Neural cell (in vitro differentiated cells): Measurements from ENCODE around the gene DEFB128. TPM values are rescaled to one million over a fixed set of nuclear protein-coding genes. Genes with fewer than 3 reads are reported as not detected.

Source experiments
- H2AFZ ChIP-seq: fragments of 200-600, 300-800 bp; sonication (generic), shearing (Covaris generic); 2 replicates; pipeline ENCODE4 v1.6.0; 2014; ENCODE audit warnings: low read depth, mild to moderate bottlenecking, antibody characterized with exemption, low read length, moderate library complexity
- H3F3A ChIP-seq: fragments of 200-600 bp; shearing (Covaris generic); 2 replicates; pipeline ENCODE4 v1.6.1; 2016; ENCODE audit warnings: mild to moderate bottlenecking, moderate library complexity, mixed read lengths, antibody characterized with exemption, low read length; ENCODE audit not compliant: insufficient read depth, poor library complexity, severe bottlenecking
- H3K27ac ChIP-seq: fragments of 200-600, 300-800 bp; sonication (generic), shearing (Covaris generic); 2 replicates; pipeline ENCODE4 v1.5.1; 2014; ENCODE audit warnings: mild to moderate bottlenecking, low read length, moderate library complexity
- H3K27me3 ChIP-seq: fragments of 300-800, 200-600 bp; sonication (generic), shearing (Covaris generic); 2 replicates; pipeline ENCODE4 v1.6.0; 2014; ENCODE audit warnings: mild to moderate bottlenecking, low read depth, low read length, moderate library complexity; ENCODE audit not compliant: insufficient read depth
- H3K36me3 ChIP-seq: fragments of 300-800, 200-600 bp; sonication (generic), shearing (Covaris generic); 2 replicates; pipeline ENCODE4 v1.5.1; 2014; ENCODE audit warnings: mild to moderate bottlenecking, antibody characterized with exemption, low read length, moderate library complexity; ENCODE audit not compliant: insufficient read depth
- H3K4me2 ChIP-seq: fragments of 300-800, 200-600 bp; sonication (generic), shearing (Covaris generic); 2 replicates; pipeline ENCODE4 v1.6.0; 2014; ENCODE audit warnings: mild to moderate bottlenecking, low read length
- H3K4me3 ChIP-seq: fragments of 300-800, 200-600 bp; sonication (generic), shearing (Covaris generic); 2 replicates; pipeline ENCODE4 v1.5.1; 2014; ENCODE audit warnings: mild to moderate bottlenecking, low read length, moderate library complexity
- H3K79me2 ChIP-seq: fragments of 200-600 bp; shearing (Covaris generic); replicated peaks from 2 replicates; pipeline ENCODE4 v1.6.0; 2014; ENCODE audit warnings: mild to moderate bottlenecking, low read length, moderate library complexity; ENCODE audit not compliant: insufficient read depth
- H3K9ac ChIP-seq: fragments of 300-800, 200-600 bp; sonication (generic), shearing (Covaris generic); 2 replicates; pipeline ENCODE4 v1.6.1; 2016; ENCODE audit warnings: mild to moderate bottlenecking, low read length, mixed read lengths
- H3K9me2 ChIP-seq: fragments of 200-600 bp; shearing (Covaris generic); 2 replicates; pipeline ENCODE4 v1.6.1; 2016; ENCODE audit warnings: mild to moderate bottlenecking, low read length, mixed read lengths; ENCODE audit not compliant: insufficient read depth
- H3K9me3 ChIP-seq: fragments of 200-600, 300-800 bp; sonication (generic), shearing (Covaris generic); 2 replicates; pipeline ENCODE4 v1.6.1; 2016; ENCODE audit warnings: mild to moderate bottlenecking, mixed run types, low read length, moderate library complexity, mixed read lengths
- H4K20me1 ChIP-seq: fragments of 200-600 bp; shearing (Covaris generic); 2 replicates; pipeline ENCODE4 v1.6.1; 2016; ENCODE audit warnings: mild to moderate bottlenecking, mixed run types; ENCODE audit not compliant: insufficient read depth
- EP300 ChIP-seq: fragments of 450-650 bp; conservative IDR thresholded peaks from 2 replicates; pipeline ENCODE4 v1.6.1; 2014; ENCODE audit warnings: antibody characterized with exemption, mild to moderate bottlenecking, moderate library complexity; ENCODE audit not compliant: poor library complexity, severe bottlenecking
- EZH2 ChIP-seq: fragments of 200-600, 300-800 bp; shearing (Covaris generic), sonication (generic); IDR thresholded peaks from 2 replicates; pipeline ENCODE4 v1.6.1; 2014; ENCODE audit warnings: antibody characterized with exemption, low read length, borderline replicate concordance, mild to moderate bottlenecking; ENCODE audit not compliant: insufficient read depth, poor library complexity, severe bottlenecking
- MXI1 ChIP-seq: fragments of 450-650 bp; conservative IDR thresholded peaks from 2 replicates; pipeline ENCODE4 v1.6.1; 2014; ENCODE audit warnings: antibody characterized with exemption, mild to moderate bottlenecking; ENCODE audit not compliant: poor library complexity, severe bottlenecking
- POLR2AphosphoS5 ChIP-seq: IDR thresholded peaks from 2 replicates; pipeline ENCODE4 v1.6.1; 2012
- RAD21 ChIP-seq: fragments of 450-650 bp; conservative IDR thresholded peaks from 2 replicates; pipeline ENCODE4 v1.6.1; 2014; ENCODE audit warnings: antibody characterized with exemption, mild to moderate bottlenecking, moderate library complexity
- SMC3 ChIP-seq: fragments of 450-650 bp; conservative IDR thresholded peaks from 2 replicates; pipeline ENCODE4 v1.6.1; 2014; ENCODE audit warnings: antibody characterized with exemption, mild to moderate bottlenecking, moderate library complexity; ENCODE audit not compliant: poor library complexity
- TAF1 ChIP-seq: IDR thresholded peaks from 2 replicates; pipeline ENCODE4 v1.6.1; 2012; ENCODE audit warnings: low read depth
- polyA plus RNA-seq: library from polyadenylated mRNA; depleted of rRNA; stranded (reverse); fragments of >200 nt; gene quantifications from 2 replicates; pipeline ENCODE4 v1.2.3, GENCODE V29; 2014
- TF ChIP-seq, protein P1 (sequence below): IDR thresholded peaks from 2 replicates; pipeline ENCODE4 v1.6.1; 2012; ENCODE audit warnings: borderline replicate concordance
- TF ChIP-seq, protein P2 (sequence below): fragments of 450-650 bp; IDR thresholded peaks from 2 replicates; pipeline ENCODE4 v1.5.1; 2014; ENCODE audit warnings: antibody characterized with exemption, mild to moderate bottlenecking, moderate library complexity; ENCODE audit not compliant: poor library complexity, severe bottlenecking

The DEFB128 gene
- polyA plus RNA-seq, 1 donor from 2014 or later = not detected

DNA sequence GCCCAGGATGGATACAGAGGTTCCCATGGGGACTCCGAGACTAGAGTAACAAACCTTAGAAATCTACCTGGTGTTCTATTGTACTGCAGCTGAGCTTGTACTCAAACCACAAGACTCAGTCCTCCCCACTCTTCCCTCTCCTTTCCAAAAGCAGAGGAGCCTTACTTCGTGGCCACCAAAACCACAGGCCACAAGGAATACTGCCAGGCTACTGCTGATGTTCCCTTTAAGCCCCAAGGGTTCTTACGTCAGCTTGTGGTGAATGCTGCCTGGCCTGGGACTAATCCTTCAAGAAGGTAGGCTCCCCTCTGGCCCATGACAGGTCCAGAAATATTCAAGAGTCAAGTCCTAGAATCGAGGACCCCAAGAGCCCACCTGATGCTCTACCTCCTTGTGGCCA, 10.5 kb upstream of the DEFB128 start:
- Histone ChIP-seq H3K27ac (no peak overlapping the region), H3K36me3 (no peaks in the 10 kb centered on the region), H3K4me2 (no peak overlapping the region), H3K79me2 (no peaks in the 10 kb centered on the region), H2AFZ (no peak overlapping the region), H3K9me3 (no peaks in the 10 kb centered on the region), H4K20me1 (no peaks in the 10 kb centered on the region), H3K9ac (no peak overlapping the region), H3F3A (no peaks in the 10 kb centered on the region), H3K27me3 (no peaks in the 10 kb centered on the region), H3K9me2 (no peaks in the 10 kb centered on the region), H3K4me3 (no peak overlapping the region)
- TF ChIP-seq MXI1 (no peak), TAF1 (no peak), RAD21 (no peak), EZH2 (no peak), POLR2AphosphoS5 (no peak), EP300 (no peak), SMC3 (no peak)
- TF ChIP-seq, protein P1, sequence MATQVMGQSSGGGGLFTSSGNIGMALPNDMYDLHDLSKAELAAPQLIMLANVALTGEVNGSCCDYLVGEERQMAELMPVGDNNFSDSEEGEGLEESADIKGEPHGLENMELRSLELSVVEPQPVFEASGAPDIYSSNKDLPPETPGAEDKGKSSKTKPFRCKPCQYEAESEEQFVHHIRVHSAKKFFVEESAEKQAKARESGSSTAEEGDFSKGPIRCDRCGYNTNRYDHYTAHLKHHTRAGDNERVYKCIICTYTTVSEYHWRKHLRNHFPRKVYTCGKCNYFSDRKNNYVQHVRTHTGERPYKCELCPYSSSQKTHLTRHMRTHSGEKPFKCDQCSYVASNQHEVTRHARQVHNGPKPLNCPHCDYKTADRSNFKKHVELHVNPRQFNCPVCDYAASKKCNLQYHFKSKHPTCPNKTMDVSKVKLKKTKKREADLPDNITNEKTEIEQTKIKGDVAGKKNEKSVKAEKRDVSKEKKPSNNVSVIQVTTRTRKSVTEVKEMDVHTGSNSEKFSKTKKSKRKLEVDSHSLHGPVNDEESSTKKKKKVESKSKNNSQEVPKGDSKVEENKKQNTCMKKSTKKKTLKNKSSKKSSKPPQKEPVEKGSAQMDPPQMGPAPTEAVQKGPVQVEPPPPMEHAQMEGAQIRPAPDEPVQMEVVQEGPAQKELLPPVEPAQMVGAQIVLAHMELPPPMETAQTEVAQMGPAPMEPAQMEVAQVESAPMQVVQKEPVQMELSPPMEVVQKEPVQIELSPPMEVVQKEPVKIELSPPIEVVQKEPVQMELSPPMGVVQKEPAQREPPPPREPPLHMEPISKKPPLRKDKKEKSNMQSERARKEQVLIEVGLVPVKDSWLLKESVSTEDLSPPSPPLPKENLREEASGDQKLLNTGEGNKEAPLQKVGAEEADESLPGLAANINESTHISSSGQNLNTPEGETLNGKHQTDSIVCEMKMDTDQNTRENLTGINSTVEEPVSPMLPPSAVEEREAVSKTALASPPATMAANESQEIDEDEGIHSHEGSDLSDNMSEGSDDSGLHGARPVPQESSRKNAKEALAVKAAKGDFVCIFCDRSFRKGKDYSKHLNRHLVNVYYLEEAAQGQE = no peak
- TF ChIP-seq, protein P2, sequence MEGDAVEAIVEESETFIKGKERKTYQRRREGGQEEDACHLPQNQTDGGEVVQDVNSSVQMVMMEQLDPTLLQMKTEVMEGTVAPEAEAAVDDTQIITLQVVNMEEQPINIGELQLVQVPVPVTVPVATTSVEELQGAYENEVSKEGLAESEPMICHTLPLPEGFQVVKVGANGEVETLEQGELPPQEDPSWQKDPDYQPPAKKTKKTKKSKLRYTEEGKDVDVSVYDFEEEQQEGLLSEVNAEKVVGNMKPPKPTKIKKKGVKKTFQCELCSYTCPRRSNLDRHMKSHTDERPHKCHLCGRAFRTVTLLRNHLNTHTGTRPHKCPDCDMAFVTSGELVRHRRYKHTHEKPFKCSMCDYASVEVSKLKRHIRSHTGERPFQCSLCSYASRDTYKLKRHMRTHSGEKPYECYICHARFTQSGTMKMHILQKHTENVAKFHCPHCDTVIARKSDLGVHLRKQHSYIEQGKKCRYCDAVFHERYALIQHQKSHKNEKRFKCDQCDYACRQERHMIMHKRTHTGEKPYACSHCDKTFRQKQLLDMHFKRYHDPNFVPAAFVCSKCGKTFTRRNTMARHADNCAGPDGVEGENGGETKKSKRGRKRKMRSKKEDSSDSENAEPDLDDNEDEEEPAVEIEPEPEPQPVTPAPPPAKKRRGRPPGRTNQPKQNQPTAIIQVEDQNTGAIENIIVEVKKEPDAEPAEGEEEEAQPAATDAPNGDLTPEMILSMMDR = no peak

- Histone ChIP-seq H2AFZ (no peak overlapping the region), H3K4me2 (no peak overlapping the region), H3K27me3 (no peaks in the 10 kb centered on the region), H3K79me2 (no peaks in the 10 kb centered on the region), H3K27ac (no peak overlapping the region), H3K4me3 (no peak overlapping the region), H3K9ac (no peak overlapping the region), H3F3A (no peaks in the 10 kb centered on the region), H3K9me2 (no peaks in the 10 kb centered on the region), H4K20me1 (no peaks in the 10 kb centered on the region), H3K9me3 (no peaks in the 10 kb centered on the region), H3K36me3 (no peaks in the 10 kb centered on the region)
- TF ChIP-seq, protein P1 = no peak
- TF ChIP-seq SMC3 (no peak), EZH2 (no peak), MXI1 (no peak), RAD21 (no peak), POLR2AphosphoS5 (no peak), TAF1 (no peak)
- TF ChIP-seq, protein P2 = no peak
These were observed 8.7 kb upstream of the DEFB128 start for GRCh38 chr20:198225-198624.
